Bronchial epithelial cell (primary cell): Measurements from ENCODE around the gene FAM13A. TPM values are rescaled to one million over a fixed set of nuclear protein-coding genes. Genes with fewer than 3 reads are reported as not detected.

Source experiments
- DNase-seq: peaks from one replicate; pipeline ENCODE4 v3.0.0-alpha.2; 2010; ENCODE audit warnings: low read depth
- FAIRE-seq: peaks from 2 replicates; lab custom pipeline; 2011; peaks lifted over from hg19 to GRCh38; lab: Jason Lieb, UNC
- H3K27me3 ChIP-seq: 2 replicates; pipeline ENCODE4 v1.5.1; 2011; ENCODE audit warnings: low read length; ENCODE audit not compliant: control insufficient read depth, insufficient read depth
- H3K36me3 ChIP-seq: 2 replicates; pipeline ENCODE4 v1.5.1; 2011; ENCODE audit warnings: low read length; ENCODE audit not compliant: control insufficient read depth, insufficient read depth
- H3K4me3 ChIP-seq: 2 replicates; pipeline ENCODE4 v1.5.1; 2011; ENCODE audit warnings: mild to moderate bottlenecking, low read depth, low read length, control low read depth
- CTCF ChIP-seq: IDR thresholded peaks from 2 replicates; pipeline ENCODE4 v1.5.1; 2011; ENCODE audit warnings: mild to moderate bottlenecking, moderate library complexity, low read length, control low read depth, inconsistent platforms; ENCODE audit not compliant: insufficient read depth, severe bottlenecking
- total RNA-seq: library from RNA; depleted of rRNA; stranded (reverse); fragments of >200 nt; gene quantifications from 2 replicates; pipeline ENCODE4 v1.2.1, GENCODE V29; 2014

FAM13A gene
- total RNA-seq, 1 donor from 2014 or later: 5.8 TPM

GRCh38 chr4:89099034-89099433 lies 42.0 kb upstream of the FAM13A start:
- no peak overlapping the region for H3K4me3 ChIP-seq
- DNase-seq: peak; percentile 51
- H3K27me3 ChIP-seq: no peaks in the 10 kb centered on the region
- no peak for FAIRE-seq
- H3K36me3 ChIP-seq: no peaks in the 10 kb centered on the region
- TF ChIP-seq CTCF: no peak

- no peak for TF ChIP-seq CTCF
- no peaks in the 10 kb centered on the region for H3K27me3 ChIP-seq
- no peak for FAIRE-seq
- no peak for DNase-seq
- H3K4me3 ChIP-seq: no peak overlapping the region
- no peaks in the 10 kb centered on the region for H3K36me3 ChIP-seq
Observed at GRCh38 chr4:89078300-89078699, 21.3 kb upstream of the FAM13A start.

- TF ChIP-seq CTCF: no peak
- FAIRE-seq (no peak), DNase-seq (no peak)
- no peaks in the 10 kb centered on the region for H3K27me3 ChIP-seq
- H3K36me3 ChIP-seq: no peaks in the 10 kb centered on the region
- H3K4me3 ChIP-seq: no peak overlapping the region
Observed at GRCh38 chr4:89077761-89078160, 20.8 kb upstream of the FAM13A start.

- Histone ChIP-seq H3K27me3 (no peaks in the 10 kb centered on the region), H3K4me3 (no peak overlapping the region), H3K36me3 (no peaks in the 10 kb centered on the region)
- no peak for TF ChIP-seq CTCF
- no peak for DNase-seq
- FAIRE-seq: no peak
Observed at GRCh38 chr4:89072921-89073320, 15.9 kb upstream of the FAM13A start.

GRCh38 chr4:89071311-89071710 lies 14.3 kb upstream of the FAM13A start:
- DNase-seq (peak; percentile 72), FAIRE-seq (no peak)
- no peak overlapping the region for H3K4me3 ChIP-seq
- H3K27me3 ChIP-seq: no peaks in the 10 kb centered on the region
- H3K36me3 ChIP-seq: no peaks in the 10 kb centered on the region
- no peak for TF ChIP-seq CTCF

- Histone ChIP-seq H3K4me3 (no peak overlapping the region), H3K27me3 (no peaks in the 10 kb centered on the region), H3K36me3 (no peaks in the 10 kb centered on the region)
- no peak for FAIRE-seq
- no peak for TF ChIP-seq CTCF
- no peak for DNase-seq
Observed at GRCh38 chr4:89070041-89070440, 13.1 kb upstream of the FAM13A start.
